Endothelial cell of umbilical vein (primary cell): ENCODE data around the gene PTPN13.

Experiments used
- CTCF ChIP-seq, 2 donors: IDR thresholded peaks; 1 replicate in 1 of 2; 2 replicates in 1 of 2; pipeline ENCODE4 v1.5.1; 2011; ENCODE audit warnings: low read length in 2 of 2, mild to moderate bottlenecking in 2 of 2, moderate library complexity in 2 of 2, control low read depth in 1 of 2, inconsistent platforms in 1 of 2, low read depth in 1 of 2; ENCODE audit not compliant: insufficient read depth in 1 of 2; ENCODE audit errors: extremely low read depth in 1 of 2
- POLR2A ChIP-seq: IDR thresholded peaks from 2 replicates; pipeline ENCODE4 v1.6.1; 2012; ENCODE audit warnings: low read depth, mild to moderate bottlenecking, control low read depth, low read length

- TF ChIP-seq CTCF (IDR thresholded peaks at IDR 0.05; ENCODE audit: extremely low read depth in 1 of 2, insufficient read depth in 1 of 2, low read depth in 1 of 2, low read length in 2 of 2) = no peak
- no peak for TF ChIP-seq POLR2A
Measured at GRCh38 chr4:86670298-86670697, 76.2 kb downstream of the PTPN13 start.
